Ascending aorta (tissue), 2 donors: ENCODE data around the gene GNG4. TPM values are rescaled to one million over a fixed set of nuclear protein-coding genes. Genes with fewer than 3 reads are reported as not detected.

Experiments used
- DNase-seq, 2 donors: peaks; one replicate each; pipeline ENCODE4 v3.0.0-alpha.2; 2019; ENCODE audit warnings: low spot score in 2 of 2
- H3K27ac ChIP-seq, 2 donors: fragments of 200-600 bp; sonication (generic); one replicate each; pipeline ENCODE4 v1.5.1; 2016 to 2017; ENCODE audit warnings: mild to moderate bottlenecking in 1 of 2
- H3K27me3 ChIP-seq: fragments of 200-600 bp; sonication (generic); one replicate; pipeline ENCODE4 v1.5.1; 2017
- H3K36me3 ChIP-seq, 2 donors: fragments of 200-600 bp; sonication (generic); one replicate each; pipeline ENCODE4 v1.5.1; 2016
- H3K4me1 ChIP-seq, 2 donors: fragments of 200-600 bp; sonication (generic); one replicate each; pipeline ENCODE4 v1.5.1; 2016 to 2017; ENCODE audit warnings: mild to moderate bottlenecking in 1 of 2
- H3K4me3 ChIP-seq, 2 donors: fragments of 200-600 bp; sonication (generic); one replicate each; pipeline ENCODE4 v1.5.1; 2016 to 2017; ENCODE audit warnings: mild to moderate bottlenecking in 1 of 2
- H3K9me3 ChIP-seq, 2 donors: fragments of 200-600 bp; sonication (generic); one replicate each; pipeline ENCODE4 v1.5.1; 2016
- intact Hi-C: fragments of 100-400 bp; cut with DNase I; formaldehyde crosslinking; loops from one replicate; pipeline ENCODE4 v1.15.1; 2023
- total RNA-seq: library from RNA; depleted of rRNA; stranded (reverse); fragments of >200 nt; gene quantifications from one replicate; pipeline ENCODE4 v1.1.0, GENCODE V29; 2016
- TF ChIP-seq, protein P1 (sequence below), 3 experiments: fragments of 200-600 bp in 2 of 3; fragments of 450-650 bp in 1 of 3; sonication (generic) in 2 of 3; IDR thresholded peaks; one replicate each; pipeline ENCODE4 v1.5.1; 2016 to 2019; ENCODE audit warnings: antibody characterized with exemption in 3 of 3, mild to moderate bottlenecking in 1 of 3, moderate library complexity in 1 of 3

The GNG4 gene
- total RNA-seq = not detected

DNA sequence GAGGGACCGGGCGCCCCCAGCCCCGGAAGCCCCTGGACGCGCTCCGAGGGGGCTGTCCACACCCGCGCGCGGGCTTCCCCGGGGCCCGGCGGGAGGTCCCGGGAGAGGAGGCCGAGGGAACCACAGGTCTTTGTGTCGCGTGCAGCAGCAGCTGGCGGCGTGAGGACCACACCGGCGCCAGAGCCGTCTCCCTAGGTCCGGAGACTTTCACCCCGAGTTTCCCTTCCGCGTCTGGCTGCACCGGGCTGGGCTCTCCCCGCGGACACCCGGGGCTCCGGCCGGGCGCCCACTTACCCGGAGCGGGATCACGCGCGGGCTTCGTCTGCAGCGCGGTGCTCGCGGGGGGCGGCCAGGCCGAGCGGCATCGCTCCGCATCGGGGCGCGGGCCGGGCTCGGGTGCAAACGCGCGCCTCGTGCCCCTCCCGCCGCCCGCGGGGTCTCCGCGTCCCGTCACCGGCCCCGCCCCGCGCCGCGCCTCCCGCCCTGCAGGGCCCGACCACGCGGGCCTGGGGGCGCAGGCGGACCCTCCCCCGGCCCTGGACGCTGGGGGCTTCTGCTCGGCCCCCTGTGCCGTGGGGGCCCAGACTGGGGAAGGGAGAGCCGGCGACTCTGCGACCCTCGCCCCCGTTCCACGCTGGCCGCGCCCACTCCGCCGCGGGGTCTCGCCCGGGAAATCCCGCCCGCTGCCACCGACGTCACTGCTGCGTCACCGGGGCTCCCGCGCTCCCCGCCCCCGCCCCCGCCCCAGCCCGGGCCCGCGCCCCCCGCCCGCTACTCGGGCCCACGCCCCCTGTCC, at the start of gene GNG4:
GNG4 (minus strand) TSS at position 417 of the 796 bp plus-strand sequence. CDS start 65,946 bp downstream, outside the sequence.
- intact Hi-C loops = no loop called here
- TF ChIP-seq, protein P1, sequence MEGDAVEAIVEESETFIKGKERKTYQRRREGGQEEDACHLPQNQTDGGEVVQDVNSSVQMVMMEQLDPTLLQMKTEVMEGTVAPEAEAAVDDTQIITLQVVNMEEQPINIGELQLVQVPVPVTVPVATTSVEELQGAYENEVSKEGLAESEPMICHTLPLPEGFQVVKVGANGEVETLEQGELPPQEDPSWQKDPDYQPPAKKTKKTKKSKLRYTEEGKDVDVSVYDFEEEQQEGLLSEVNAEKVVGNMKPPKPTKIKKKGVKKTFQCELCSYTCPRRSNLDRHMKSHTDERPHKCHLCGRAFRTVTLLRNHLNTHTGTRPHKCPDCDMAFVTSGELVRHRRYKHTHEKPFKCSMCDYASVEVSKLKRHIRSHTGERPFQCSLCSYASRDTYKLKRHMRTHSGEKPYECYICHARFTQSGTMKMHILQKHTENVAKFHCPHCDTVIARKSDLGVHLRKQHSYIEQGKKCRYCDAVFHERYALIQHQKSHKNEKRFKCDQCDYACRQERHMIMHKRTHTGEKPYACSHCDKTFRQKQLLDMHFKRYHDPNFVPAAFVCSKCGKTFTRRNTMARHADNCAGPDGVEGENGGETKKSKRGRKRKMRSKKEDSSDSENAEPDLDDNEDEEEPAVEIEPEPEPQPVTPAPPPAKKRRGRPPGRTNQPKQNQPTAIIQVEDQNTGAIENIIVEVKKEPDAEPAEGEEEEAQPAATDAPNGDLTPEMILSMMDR (IDR thresholded peaks at IDR 0.05) = no peak
- H3K4me1 ChIP-seq = peaks cover 5% of the 10 kb centered on the region in 2 donors
- H3K4me3 ChIP-seq = peak within 1 kb of the TSS; percentile 54 to 68
- no peak within 1 kb of the TSS for H3K27ac ChIP-seq
- no peak for DNase-seq
- H3K27me3 ChIP-seq = peaks cover 18% of the 10 kb centered on the region
- no peaks in the 10 kb centered on the region for H3K9me3 ChIP-seq
- H3K36me3 ChIP-seq = no peaks in the 10 kb centered on the region

- no peaks in the 10 kb centered on the region for H3K4me1 ChIP-seq
- H3K36me3 ChIP-seq = peaks cover 41 to 60% of the 10 kb centered on the region in 2 donors
- H3K9me3 ChIP-seq = no peaks in the 10 kb centered on the region
- H3K27ac ChIP-seq = no peak overlapping the region
- no peak overlapping the region for H3K4me3 ChIP-seq
- TF ChIP-seq, protein P1 (IDR thresholded peaks at IDR 0.05) = no peak
- no peaks in the 10 kb centered on the region for H3K27me3 ChIP-seq
- DNase-seq = no peak
- intact Hi-C loops = no loop called here
These were observed 47.9 kb upstream of the GNG4 start for GRCh38 chr1:235697508-235697907.

DNA sequence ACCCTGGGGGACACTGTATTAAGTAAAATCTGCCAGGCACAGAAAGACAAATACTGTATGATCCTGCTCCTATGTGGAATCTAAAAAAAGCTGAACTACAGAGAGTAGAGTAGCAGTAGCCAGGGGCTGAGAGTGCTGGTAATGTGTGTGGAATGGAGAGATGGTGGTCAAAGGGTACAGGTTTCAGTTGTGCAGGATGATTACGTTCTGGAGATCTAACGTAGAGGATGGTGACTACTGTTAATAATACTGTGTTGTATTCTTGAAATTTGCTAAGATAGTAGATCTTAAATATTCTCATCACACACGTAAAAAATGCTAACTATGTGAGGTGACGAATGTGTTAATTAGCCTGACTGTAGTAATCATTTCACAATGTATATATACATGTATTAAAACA, 39.8 kb upstream of the GNG4 start:
- no peak overlapping the region for H3K4me3 ChIP-seq

GRCh38 chr1:235688096-235688495, 38.5 kb upstream of the GNG4 start:
- Histone ChIP-seq H3K27me3 (no peaks in the 10 kb centered on the region), H3K36me3 (peaks cover 35 to 52% of the 10 kb centered on the region in 2 donors), H3K4me3 (no peak overlapping the region), H3K9me3 (no peaks in the 10 kb centered on the region), H3K4me1 (no peaks in the 10 kb centered on the region), H3K27ac (no peak overlapping the region)
- intact Hi-C loops = no loop called here
- TF ChIP-seq, protein P1 (IDR thresholded peaks at IDR 0.05) = no peak
- DNase-seq = no peak

More for the DNA sequence above, 39.8 kb upstream of the GNG4 start:
- Histone ChIP-seq H3K36me3 (peaks cover 33 to 51% of the 10 kb centered on the region in 2 donors), H3K27ac (no peak overlapping the region), H3K9me3 (no peaks in the 10 kb centered on the region), H3K4me1 (no peaks in the 10 kb centered on the region), H3K27me3 (no peaks in the 10 kb centered on the region)
- intact Hi-C loops = no loop called here
- DNase-seq = no peak
- TF ChIP-seq, protein P1 (IDR thresholded peaks at IDR 0.05) = no peak

DNA sequence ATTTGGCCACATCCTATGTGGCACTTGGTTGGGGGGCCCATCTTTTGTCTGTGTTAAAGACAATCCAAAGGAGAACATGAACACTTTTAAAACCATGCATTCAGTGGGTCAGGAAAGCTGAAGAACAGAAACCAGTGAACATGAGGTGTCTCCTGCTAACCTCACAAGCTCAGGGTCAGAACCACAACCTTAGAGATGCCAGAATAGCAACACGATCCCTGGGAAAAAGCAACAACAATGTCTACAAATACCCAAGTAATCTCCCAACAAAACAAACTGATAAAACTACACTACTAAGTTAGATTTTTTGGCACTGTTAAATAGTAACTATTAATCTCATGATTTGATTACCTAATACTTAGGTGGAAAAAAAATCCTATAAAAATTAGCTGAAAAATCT, 34.1 kb upstream of the GNG4 start:
- DNase-seq = no peak

More for the DNA sequence above, 34.1 kb upstream of the GNG4 start:
- H3K27ac ChIP-seq = no peak overlapping the region
- no peaks in the 10 kb centered on the region for H3K27me3 ChIP-seq
- intact Hi-C loops = no loop called here
- H3K4me1 ChIP-seq = no peaks in the 10 kb centered on the region
- TF ChIP-seq, protein P1 (IDR thresholded peaks at IDR 0.05) = no peak
- no peak overlapping the region for H3K4me3 ChIP-seq
- H3K36me3 ChIP-seq = peaks cover 16 to 33% of the 10 kb centered on the region in 2 donors
- no peaks in the 10 kb centered on the region for H3K9me3 ChIP-seq
